AG08396 (cell line): ENCODE measurements around the gene VAPB.
"Not testable (repeated sequence)": the region's sequence is repeated elsewhere in the genome, so short reads cannot be mapped to it uniquely, and the experiment has no call there.

Source experiments
- DNase-seq: peaks from one replicate; pipeline ENCODE4 v3.0.0; 2012; ENCODE audit warnings: low spot score, mixed read lengths

The VAPB gene

GRCh38 chr20:58388882-58389323 lies at the start of gene VAPB:
Gene VAPB, plus strand, starts transcription at chr20:58389229. Its CDS starts 231 bp downstream, at chr20:58389460.
- peak; percentile 98 for DNase-seq

- DNase-seq = no peak
These were observed 49.3 kb upstream of the VAPB start for GRCh38 chr20:58339741-58340140.

- no peak for DNase-seq
These were observed 48.9 kb upstream of the VAPB start for GRCh38 chr20:58340151-58340550.

- DNase-seq = no peak
These were observed 48.2 kb upstream of the VAPB start for GRCh38 chr20:58340853-58341252.

- no peak for DNase-seq
These were observed 46.7 kb upstream of the VAPB start for GRCh38 chr20:58342104-58342945.

- DNase-seq = peak; percentile 25
These were observed 44.3 kb upstream of the VAPB start for GRCh38 chr20:58344741-58345140.

- peak; percentile 62 for DNase-seq
These were observed 39.5 kb upstream of the VAPB start for GRCh38 chr20:58349570-58349969.

- DNase-seq = no peak
These were observed 36.6 kb upstream of the VAPB start for GRCh38 chr20:58352468-58352867.

GRCh38 chr20:58359441-58359840 lies 29.6 kb upstream of the VAPB start:
- DNase-seq = no peak

GRCh38 chr20:58360936-58361335 lies 28.1 kb upstream of the VAPB start:
- no peak for DNase-seq

GRCh38 chr20:58361481-58362205 lies 27.4 kb upstream of the VAPB start:
- peak; percentile 55 for DNase-seq

GRCh38 chr20:58362206-58362516 lies 26.9 kb upstream of the VAPB start:
- no peak for DNase-seq

- no peak for DNase-seq
These were observed 26.1 kb upstream of the VAPB start for GRCh38 chr20:58362970-58363369.

- DNase-seq = no peak
These were observed 22.2 kb upstream of the VAPB start for GRCh38 chr20:58366866-58367265.

- DNase-seq = no peak
These were observed 16.2 kb upstream of the VAPB start for GRCh38 chr20:58372806-58373205.

GRCh38 chr20:58373296-58373695 lies 15.7 kb upstream of the VAPB start:
- not testable (repeated sequence) for DNase-seq

GRCh38 chr20:58374027-58374850 lies 14.8 kb upstream of the VAPB start:
- no peak for DNase-seq

- DNase-seq = peak; percentile 31
These were observed 13.9 kb upstream of the VAPB start for GRCh38 chr20:58374906-58375758.

- no peak for DNase-seq
These were observed 13.2 kb upstream of the VAPB start for GRCh38 chr20:58375759-58376352.

GRCh38 chr20:58377017-58377416 lies 12.0 kb upstream of the VAPB start:
- DNase-seq = no peak

- no peak for DNase-seq
These were observed 11.1 kb upstream of the VAPB start for GRCh38 chr20:58377766-58378401.
